Thoracic aorta (tissue), 2 donors: ENCODE data around the gene UTP11. TPM values are rescaled to one million over a fixed set of nuclear protein-coding genes. Genes with fewer than 3 reads are reported as not detected.
A peak's percentile ranks its signal among the peaks of the same experiment; 100 is the strongest.

Experiments
- ATAC-seq: fragments of 150-250 bp; one replicate; pipeline ENCODE4 v1.8.0; 2017; ENCODE audit warnings: low read depth; ENCODE audit not compliant: insufficient number of reproducible peaks, low FRiP score
- DNase-seq: peaks from one replicate; pipeline ENCODE4 v3.0.0-alpha.2; 2020; ENCODE audit warnings: low spot score
- H3K27ac ChIP-seq, 2 donors: fragments of 200-600 bp; sonication (generic); 1 replicate in 1 of 2; 2 replicates in 1 of 2; pipeline ENCODE4 v1.5.1; 2016; ENCODE audit warnings: mild to moderate bottlenecking in 2 of 2, moderate library complexity in 2 of 2
- H3K27me3 ChIP-seq: fragments of 200-600 bp; sonication (generic); replicated peaks from 2 replicates; pipeline ENCODE4 v1.6.0; 2016; ENCODE audit warnings: mild to moderate bottlenecking; ENCODE audit not compliant: insufficient read depth
- H3K36me3 ChIP-seq: fragments of 200-600 bp; sonication (generic); one replicate; pipeline ENCODE4 v1.5.1; 2016
- H3K4me1 ChIP-seq, 2 donors: fragments of 200-600 bp; sonication (generic); 1 replicate in 1 of 2; 2 replicates in 1 of 2; pipeline versions ENCODE4 v1.5.1 to v1.6.0; 2016; ENCODE audit warnings: low read depth in 2 of 2, mild to moderate bottlenecking in 1 of 2; ENCODE audit not compliant: control insufficient read depth in 1 of 2
- H3K4me3 ChIP-seq: fragments of 200-600 bp; sonication (generic); 2 replicates; pipeline ENCODE4 v1.5.1; 2016; ENCODE audit warnings: mild to moderate bottlenecking
- H3K9me3 ChIP-seq: fragments of 200-600 bp; sonication (generic); 2 replicates; pipeline ENCODE4 v1.5.1; 2016
- CTCF ChIP-seq: fragments of 200-600 bp; sonication (generic); IDR thresholded peaks from one replicate; pipeline ENCODE4 v1.5.1; 2019; ENCODE audit warnings: antibody characterized with exemption
- total RNA-seq, 2 donors: library from RNA; depleted of rRNA; stranded (reverse); fragments of >200 nt; gene quantifications; one replicate each; pipeline versions ENCODE4 v1.1.0 to v1.2.3, GENCODE V29; 2016

The UTP11 gene
- total RNA-seq, 2 donors from 2014 or later = 14.6 to 76.9 TPM

DNA sequence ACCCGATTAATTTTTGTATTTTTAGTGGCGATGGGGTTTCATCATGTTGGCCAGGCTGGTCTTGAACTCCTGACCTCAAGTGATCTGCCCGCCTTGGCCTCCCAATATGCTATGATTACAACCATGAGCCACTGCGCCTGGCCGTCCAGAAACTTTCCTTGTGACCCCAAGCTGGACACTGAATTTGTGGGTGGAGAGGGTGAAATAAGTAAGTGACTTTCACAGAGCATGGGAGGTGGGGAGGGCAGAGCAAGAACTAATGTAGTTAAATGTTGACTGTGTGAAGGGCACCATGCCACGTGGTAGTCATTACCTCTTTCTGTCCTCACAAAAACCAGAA, 2.7 kb upstream of the UTP11 start:
- H3K36me3 ChIP-seq = no peaks in the 10 kb centered on the region
- no peak for TF ChIP-seq CTCF
- peaks cover 16 to 25% of the 10 kb centered on the region in 2 donors for H3K4me1 ChIP-seq
- no peaks in the 10 kb centered on the region for H3K27me3 ChIP-seq
- H3K4me3 ChIP-seq = no peak overlapping the region
- no peaks in the 10 kb centered on the region for H3K9me3 ChIP-seq
- DNase-seq (no peak), ATAC-seq (no peak)
- H3K27ac ChIP-seq = peak overlapping the region; percentile 52

GRCh38 chr1:38013227-38013622, 691 bp downstream of the UTP11 start:
- peaks cover 16 to 36% of the 10 kb centered on the region in 2 donors for H3K4me1 ChIP-seq
- no peaks in the 10 kb centered on the region for H3K27me3 ChIP-seq
- H3K9me3 ChIP-seq = no peaks in the 10 kb centered on the region
- no peak for TF ChIP-seq CTCF
- ATAC-seq = no peak
- H3K36me3 ChIP-seq = peaks cover 14% of the 10 kb centered on the region
- H3K27ac ChIP-seq = peak overlapping the region; percentile 93 to 94
- DNase-seq = no peak
- peak overlapping the region; percentile 80 for H3K4me3 ChIP-seq

- Histone ChIP-seq H3K27me3 (no peaks in the 10 kb centered on the region), H3K27ac (peak overlapping the region in 1 of 2 donors; percentile 71), H3K4me1 (peaks cover 16 to 36% of the 10 kb centered on the region in 2 donors), H3K4me3 (peak overlapping the region; percentile 80), H3K9me3 (no peaks in the 10 kb centered on the region), H3K36me3 (peaks cover 14% of the 10 kb centered on the region)
- TF ChIP-seq CTCF = no peak
- no peak for DNase-seq
- no peak for ATAC-seq
Measured at GRCh38 chr1:38014171-38014570, 1.6 kb downstream of the UTP11 start.

- peak overlapping the region; percentile 29 to 71 for H3K27ac ChIP-seq
- no peaks in the 10 kb centered on the region for H3K27me3 ChIP-seq
- ATAC-seq = no peak
- peaks cover 19% of the 10 kb centered on the region for H3K36me3 ChIP-seq
- no peaks in the 10 kb centered on the region for H3K9me3 ChIP-seq
- no peak for TF ChIP-seq CTCF
- no peak overlapping the region for H3K4me3 ChIP-seq
- peaks cover 16 to 36% of the 10 kb centered on the region in 2 donors for H3K4me1 ChIP-seq
- no peak for DNase-seq
Measured at GRCh38 chr1:38014724-38015424, 2.3 kb downstream of the UTP11 start.

- peaks cover 16 to 36% of the 10 kb centered on the region in 2 donors for H3K4me1 ChIP-seq
- H3K27me3 ChIP-seq = no peaks in the 10 kb centered on the region
- ATAC-seq = no peak
- H3K4me3 ChIP-seq = no peak overlapping the region
- peaks cover 28% of the 10 kb centered on the region for H3K36me3 ChIP-seq
- no peak for DNase-seq
- no peaks in the 10 kb centered on the region for H3K9me3 ChIP-seq
- no peak for TF ChIP-seq CTCF
- H3K27ac ChIP-seq = peak overlapping the region; percentile 40 to 71
Measured at GRCh38 chr1:38015978-38016725, 3.6 kb downstream of the UTP11 start.
